ENCODE measurements around the gene PTPRR.
A peak's percentile ranks its signal among the peaks of the same experiment; 100 is the strongest.

The PTPRR gene

DNA sequence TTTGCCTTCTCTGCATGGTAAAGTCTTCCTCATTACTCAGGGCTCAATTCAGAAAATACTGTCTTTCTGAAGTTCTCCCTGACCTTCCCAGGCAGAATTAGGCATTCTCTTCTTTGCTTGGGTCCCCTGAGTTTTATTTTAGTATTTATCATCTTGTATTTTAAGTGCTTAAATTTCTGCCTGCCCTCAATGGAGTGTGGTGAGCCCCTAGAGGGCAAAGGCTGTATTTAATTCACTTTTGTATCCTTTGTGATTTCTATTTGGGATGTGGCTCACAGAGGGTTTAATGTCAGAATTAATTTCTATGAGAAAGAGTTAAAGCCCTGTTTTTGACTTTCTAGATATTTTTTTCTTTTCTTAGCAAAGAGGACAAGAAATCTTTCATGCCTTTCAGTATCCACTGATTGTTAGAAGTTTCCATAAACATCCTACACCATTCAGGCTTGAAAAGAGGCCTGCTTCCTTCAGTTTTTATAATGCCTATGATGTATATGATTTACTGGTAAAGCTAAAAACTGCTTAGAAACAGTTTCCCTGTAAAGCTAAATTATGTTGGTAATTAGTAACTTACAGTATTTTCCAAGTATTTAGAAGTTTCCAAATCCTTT lies 227.8 kb downstream of the PTPRR start:
- Histone ChIP-seq H3K36me3 (ENCODE audit: control insufficient read depth, insufficient read depth, low read length) (no peaks in the 10 kb centered on the region), H3K27me3 (replicated peaks; ENCODE audit: control insufficient read depth, insufficient read depth, low read length) (no peaks in the 10 kb centered on the region), H3K4me3 (replicated peaks; ENCODE audit: low read depth, low read length) (no peak overlapping the region)
- DNase-seq (ENCODE audit: extremely low read depth, insufficient read length) = no peak
- TF ChIP-seq, protein P1, sequence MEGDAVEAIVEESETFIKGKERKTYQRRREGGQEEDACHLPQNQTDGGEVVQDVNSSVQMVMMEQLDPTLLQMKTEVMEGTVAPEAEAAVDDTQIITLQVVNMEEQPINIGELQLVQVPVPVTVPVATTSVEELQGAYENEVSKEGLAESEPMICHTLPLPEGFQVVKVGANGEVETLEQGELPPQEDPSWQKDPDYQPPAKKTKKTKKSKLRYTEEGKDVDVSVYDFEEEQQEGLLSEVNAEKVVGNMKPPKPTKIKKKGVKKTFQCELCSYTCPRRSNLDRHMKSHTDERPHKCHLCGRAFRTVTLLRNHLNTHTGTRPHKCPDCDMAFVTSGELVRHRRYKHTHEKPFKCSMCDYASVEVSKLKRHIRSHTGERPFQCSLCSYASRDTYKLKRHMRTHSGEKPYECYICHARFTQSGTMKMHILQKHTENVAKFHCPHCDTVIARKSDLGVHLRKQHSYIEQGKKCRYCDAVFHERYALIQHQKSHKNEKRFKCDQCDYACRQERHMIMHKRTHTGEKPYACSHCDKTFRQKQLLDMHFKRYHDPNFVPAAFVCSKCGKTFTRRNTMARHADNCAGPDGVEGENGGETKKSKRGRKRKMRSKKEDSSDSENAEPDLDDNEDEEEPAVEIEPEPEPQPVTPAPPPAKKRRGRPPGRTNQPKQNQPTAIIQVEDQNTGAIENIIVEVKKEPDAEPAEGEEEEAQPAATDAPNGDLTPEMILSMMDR (IDR thresholded peaks at IDR 0.05; ENCODE audit: insufficient read depth, low read length, poor library complexity, severe bottlenecking) = peak; percentile 26

DNA sequence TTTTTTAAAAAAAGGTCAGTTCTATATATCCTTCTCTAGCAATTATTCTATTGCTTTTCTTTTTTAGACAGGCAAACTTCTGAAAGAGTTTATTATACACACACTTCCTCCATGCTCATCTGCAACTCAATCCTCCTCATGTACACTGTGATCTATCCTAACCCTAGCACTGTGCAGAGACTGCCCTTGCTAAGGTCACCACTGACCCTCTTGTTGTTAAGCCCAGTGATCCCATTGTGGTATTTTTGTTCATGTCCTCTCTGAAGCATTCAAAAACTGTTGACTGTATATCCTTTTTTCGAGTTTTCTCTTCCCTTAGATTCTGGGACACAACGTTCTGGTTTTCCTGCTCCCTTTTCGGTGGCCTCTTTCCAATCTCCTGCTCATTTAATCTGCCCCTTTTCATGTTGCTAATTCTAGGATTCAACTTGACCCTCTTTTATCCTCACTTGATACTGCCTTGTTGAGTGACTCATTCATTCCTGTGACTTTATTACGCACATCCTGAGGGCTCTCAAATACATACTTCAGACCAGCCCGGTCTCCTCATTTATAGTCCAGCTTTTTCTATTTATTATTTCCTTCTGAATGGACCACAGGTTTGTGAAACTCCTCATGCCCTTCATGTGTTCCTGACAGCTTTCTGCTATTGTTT lies 229.4 kb downstream of the PTPRR start:
- Histone ChIP-seq H3K4me3 (replicated peaks; ENCODE audit: low read depth, low read length) (no peak overlapping the region), H3K27me3 (replicated peaks; ENCODE audit: control insufficient read depth, insufficient read depth, low read length) (no peaks in the 10 kb centered on the region), H3K36me3 (ENCODE audit: control insufficient read depth, insufficient read depth, low read length) (no peaks in the 10 kb centered on the region)
- DNase-seq (ENCODE audit: extremely low read depth, insufficient read length) = no peak
- TF ChIP-seq, protein P1 (IDR thresholded peaks at IDR 0.05; ENCODE audit: insufficient read depth, low read length, poor library complexity, severe bottlenecking) = no peak

DNA sequence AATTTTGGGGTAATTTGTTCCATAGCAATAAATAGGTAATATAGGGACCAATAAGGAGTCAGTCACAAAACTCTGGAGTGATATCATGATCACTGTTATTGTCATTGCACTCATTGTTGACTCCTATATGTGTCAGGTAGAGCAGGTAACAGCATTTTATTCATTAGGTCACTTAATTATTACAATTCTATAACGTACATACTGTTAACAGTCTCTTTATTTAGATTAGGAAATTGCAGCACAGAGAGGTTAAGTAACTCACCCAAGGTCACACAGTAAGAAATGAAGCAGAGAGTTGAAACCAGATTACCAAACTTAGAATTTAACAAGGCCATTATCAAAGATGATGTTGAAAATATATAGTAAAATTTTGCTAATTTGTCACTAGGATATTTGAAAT lies 233.6 kb downstream of the PTPRR start:
- Histone ChIP-seq H3K4me3 (replicated peaks; ENCODE audit: low read depth, low read length) (no peak overlapping the region), H3K36me3 (ENCODE audit: control insufficient read depth, insufficient read depth, low read length) (no peaks in the 10 kb centered on the region), H3K27me3 (replicated peaks; ENCODE audit: control insufficient read depth, insufficient read depth, low read length) (no peaks in the 10 kb centered on the region)
- DNase-seq (ENCODE audit: extremely low read depth, insufficient read length) = no peak
- TF ChIP-seq, protein P1 (IDR thresholded peaks at IDR 0.05; ENCODE audit: insufficient read depth, low read length, poor library complexity, severe bottlenecking) = no peak

DNA sequence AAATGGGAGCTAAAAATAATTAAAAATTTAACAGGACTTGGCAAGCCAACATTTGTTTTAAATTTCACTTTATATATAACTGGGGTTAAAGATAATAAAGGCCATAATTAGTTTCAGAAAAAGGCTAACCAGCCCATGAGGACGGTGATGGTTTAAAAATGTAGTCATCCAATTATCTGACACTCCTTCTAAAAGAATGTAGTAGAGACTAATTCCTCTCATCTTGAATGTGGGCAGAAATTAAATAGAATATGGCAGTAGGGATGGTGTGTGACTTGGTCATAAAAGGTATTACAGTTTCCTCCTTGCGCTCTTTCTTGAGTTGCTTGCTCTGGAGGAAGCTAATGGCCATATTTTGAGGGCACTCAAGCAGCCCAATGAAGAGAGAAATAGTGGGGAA lies 234.2 kb downstream of the PTPRR start:
- DNase-seq (ENCODE audit: extremely low read depth, insufficient read length) = no peak
- TF ChIP-seq, protein P1 (IDR thresholded peaks at IDR 0.05; ENCODE audit: insufficient read depth, low read length, poor library complexity, severe bottlenecking) = no peak
- Histone ChIP-seq H3K36me3 (ENCODE audit: control insufficient read depth, insufficient read depth, low read length) (no peaks in the 10 kb centered on the region), H3K27me3 (replicated peaks; ENCODE audit: control insufficient read depth, insufficient read depth, low read length) (no peaks in the 10 kb centered on the region), H3K4me3 (replicated peaks; ENCODE audit: low read depth, low read length) (no peak overlapping the region)

DNA sequence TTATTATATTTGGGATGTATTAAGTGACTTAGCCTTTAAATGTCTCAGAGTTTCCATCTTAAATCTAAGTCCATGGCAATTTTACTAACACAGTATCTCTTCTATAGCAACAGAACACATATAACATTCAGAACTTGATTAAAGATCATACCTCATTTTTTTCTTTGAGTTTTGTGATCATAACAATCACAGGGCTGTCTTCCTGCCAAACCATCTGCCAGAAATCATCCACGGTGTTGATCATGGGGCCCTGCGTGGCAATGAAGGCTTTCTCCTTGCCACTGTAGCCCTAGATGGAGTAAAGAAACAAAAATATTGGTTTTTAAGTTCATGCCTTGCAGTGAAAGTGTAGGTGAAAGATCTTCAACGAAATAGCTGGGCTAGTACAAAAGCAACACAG lies 236.6 kb downstream of the PTPRR start:
- TF ChIP-seq, protein P1 (IDR thresholded peaks at IDR 0.05; ENCODE audit: insufficient read depth, low read length, poor library complexity, severe bottlenecking) = no peak
- DNase-seq (ENCODE audit: extremely low read depth, insufficient read length) = no peak
- H3K27me3 ChIP-seq (replicated peaks; ENCODE audit: control insufficient read depth, insufficient read depth, low read length) = no peaks in the 10 kb centered on the region
- no peaks in the 10 kb centered on the region for H3K36me3 ChIP-seq (ENCODE audit: control insufficient read depth, insufficient read depth, low read length)
- H3K4me3 ChIP-seq (replicated peaks; ENCODE audit: low read depth, low read length) = no peak overlapping the region
